KMS-11 (cell line): Measurements from ENCODE around the gene S1PR3.

Source experiments
- H2AFZ ChIP-seq: fragments of 200-600 bp; sonication (generic); 2 replicates; pipeline ENCODE4 v1.6.1; 2016; ENCODE audit warnings: antibody characterized with exemption, mixed run types, low read depth
- H3K27ac ChIP-seq: fragments of 200-600 bp; sonication (generic); 2 replicates; pipeline ENCODE4 v1.6.1; 2016; ENCODE audit warnings: mild to moderate bottlenecking, mixed run types
- H3K27me3 ChIP-seq: fragments of 200-600 bp; sonication (generic); 2 replicates; pipeline ENCODE4 v1.6.1; 2017; ENCODE audit warnings: mild to moderate bottlenecking, low read depth, mixed run types, moderate library complexity; ENCODE audit not compliant: insufficient read depth
- H3K36me3 ChIP-seq: fragments of 200-600 bp; sonication (generic); 2 replicates; pipeline ENCODE4 v1.6.1; 2017; ENCODE audit warnings: mild to moderate bottlenecking, mixed run types; ENCODE audit not compliant: insufficient read depth
- H3K4me1 ChIP-seq: fragments of 200-600 bp; sonication (generic); 2 replicates; pipeline ENCODE4 v1.6.1; 2016; ENCODE audit warnings: mild to moderate bottlenecking, low read depth, mixed run types; ENCODE audit not compliant: poor library complexity, severe bottlenecking
- H3K4me2 ChIP-seq: fragments of 200-600 bp; sonication (generic); 2 replicates; pipeline ENCODE4 v1.7.0; 2016; ENCODE audit warnings: mild to moderate bottlenecking, mixed run types
- H3K4me3 ChIP-seq: fragments of 200-600 bp; sonication (generic); IDR thresholded peaks from 2 replicates; pipeline ENCODE4 v1.6.1; 2017; ENCODE audit warnings: low read depth, low read length, mixed read lengths; ENCODE audit not compliant: insufficient read depth
- H3K79me2 ChIP-seq: fragments of 200-600 bp; sonication (generic); 2 replicates; pipeline ENCODE4 v1.6.1; 2016; ENCODE audit warnings: low read depth, mixed run types; ENCODE audit not compliant: insufficient read depth
- H3K9ac ChIP-seq: fragments of 200-600 bp; sonication (generic); 2 replicates; pipeline ENCODE4 v1.6.1; 2016; ENCODE audit warnings: mild to moderate bottlenecking, mixed run types
- H4K20me1 ChIP-seq: fragments of 200-600 bp; sonication (generic); 2 replicates; pipeline ENCODE4 v1.6.1; 2016; ENCODE audit warnings: mild to moderate bottlenecking, mixed run types; ENCODE audit not compliant: insufficient read depth
- CTCF ChIP-seq: fragments of 200-600 bp; sonication (generic); conservative IDR thresholded peaks from 2 replicates; pipeline ENCODE4 v1.6.1; 2017; ENCODE audit warnings: low read depth, mild to moderate bottlenecking, antibody characterized with exemption, low read length, moderate library complexity, mixed read lengths

Gene S1PR3

GRCh38 chr9:88979791-88980190, 11.5 kb upstream of the S1PR3 start:
- Histone ChIP-seq H3K27me3 (no peaks in the 10 kb centered on the region), H3K27ac (no peak overlapping the region), H4K20me1 (no peaks in the 10 kb centered on the region), H3K9ac (no peak overlapping the region), H3K4me2 (no peak overlapping the region), H3K4me3 (no peak overlapping the region), H2AFZ (no peak overlapping the region), H3K79me2 (no peaks in the 10 kb centered on the region), H3K4me1 (no peaks in the 10 kb centered on the region), H3K36me3 (no peaks in the 10 kb centered on the region)
- TF ChIP-seq CTCF = no peak

GRCh38 chr9:88980740-88981203, 10.5 kb upstream of the S1PR3 start:
- Histone ChIP-seq H4K20me1 (no peaks in the 10 kb centered on the region), H3K36me3 (no peaks in the 10 kb centered on the region), H3K4me3 (no peak overlapping the region), H3K4me1 (no peaks in the 10 kb centered on the region), H3K4me2 (no peak overlapping the region), H3K79me2 (no peaks in the 10 kb centered on the region), H3K27me3 (no peaks in the 10 kb centered on the region), H3K9ac (no peak overlapping the region), H3K27ac (no peak overlapping the region), H2AFZ (no peak overlapping the region)
- TF ChIP-seq CTCF = no peak

- Histone ChIP-seq H3K4me2 (no peak overlapping the region), H3K4me1 (no peaks in the 10 kb centered on the region), H3K4me3 (no peak overlapping the region), H3K79me2 (no peaks in the 10 kb centered on the region), H3K36me3 (no peaks in the 10 kb centered on the region), H4K20me1 (no peaks in the 10 kb centered on the region), H3K9ac (no peak overlapping the region), H2AFZ (no peak overlapping the region), H3K27ac (no peak overlapping the region), H3K27me3 (no peaks in the 10 kb centered on the region)
- no peak for TF ChIP-seq CTCF
Measured at GRCh38 chr9:88983865-88984542, 7.3 kb upstream of the S1PR3 start.

GRCh38 chr9:88984543-88984883, 6.8 kb upstream of the S1PR3 start:
- Histone ChIP-seq H3K27ac (no peak overlapping the region), H4K20me1 (no peaks in the 10 kb centered on the region), H3K27me3 (no peaks in the 10 kb centered on the region), H3K4me1 (no peaks in the 10 kb centered on the region), H3K9ac (no peak overlapping the region), H3K4me3 (no peak overlapping the region), H3K79me2 (no peaks in the 10 kb centered on the region), H3K36me3 (no peaks in the 10 kb centered on the region), H3K4me2 (no peak overlapping the region), H2AFZ (no peak overlapping the region)
- TF ChIP-seq CTCF = no peak
